SK-N-MC (cell line): ENCODE measurements around the gene FBXO5.

Experiments
- DNase-seq: peaks from one replicate; pipeline ENCODE4 v3.0.0-alpha.2; 2011; ENCODE audit warnings: low read depth, low spot score
- H3K27ac ChIP-seq: fragments of 200-600 bp; sonication (generic); 2 replicates; pipeline ENCODE4 v1.5.1; 2016; ENCODE audit warnings: mixed run types
- H3K36me3 ChIP-seq: fragments of 200-600 bp; sonication (generic); 2 replicates; pipeline ENCODE4 v1.6.1; 2017; ENCODE audit warnings: antibody characterized with exemption, low read length, mixed read lengths; ENCODE audit not compliant: insufficient read depth
- H3K4me3 ChIP-seq: fragments of 200-600 bp; sonication (generic); 2 replicates; pipeline ENCODE4 v1.5.1; 2016
- H3K9ac ChIP-seq: fragments of 200-600 bp; sonication (generic); 2 replicates; pipeline ENCODE4 v1.8.0; 2017; ENCODE audit warnings: mixed run types, mixed read lengths; ENCODE audit not compliant: insufficient read length
- H3K9me3 ChIP-seq: fragments of 200-600 bp; sonication (generic); 2 replicates; pipeline ENCODE4 v1.6.1; 2017; ENCODE audit warnings: low read depth, mild to moderate bottlenecking, antibody characterized with exemption, low read length, moderate library complexity, mixed read lengths
- EZH2 ChIP-seq: fragments of 200-600 bp; sonication (generic); IDR thresholded peaks from one replicate; pipeline ENCODE4 v1.6.1; 2017; ENCODE audit warnings: antibody characterized with exemption
- FOXP2 ChIP-seq: optimal IDR thresholded peaks from 2 replicates; pipeline ENCODE3; 2011; ENCODE audit warnings: mild to moderate bottlenecking, moderate library complexity; ENCODE audit not compliant: insufficient read depth; ENCODE audit errors: extremely low read length, control extremely low read depth
- POLR2AphosphoS5 ChIP-seq: IDR thresholded peaks from 2 replicates; pipeline ENCODE4 v1.6.1; 2012; ENCODE audit warnings: mild to moderate bottlenecking, low read depth, low read length, borderline replicate concordance

Gene FBXO5

DNA sequence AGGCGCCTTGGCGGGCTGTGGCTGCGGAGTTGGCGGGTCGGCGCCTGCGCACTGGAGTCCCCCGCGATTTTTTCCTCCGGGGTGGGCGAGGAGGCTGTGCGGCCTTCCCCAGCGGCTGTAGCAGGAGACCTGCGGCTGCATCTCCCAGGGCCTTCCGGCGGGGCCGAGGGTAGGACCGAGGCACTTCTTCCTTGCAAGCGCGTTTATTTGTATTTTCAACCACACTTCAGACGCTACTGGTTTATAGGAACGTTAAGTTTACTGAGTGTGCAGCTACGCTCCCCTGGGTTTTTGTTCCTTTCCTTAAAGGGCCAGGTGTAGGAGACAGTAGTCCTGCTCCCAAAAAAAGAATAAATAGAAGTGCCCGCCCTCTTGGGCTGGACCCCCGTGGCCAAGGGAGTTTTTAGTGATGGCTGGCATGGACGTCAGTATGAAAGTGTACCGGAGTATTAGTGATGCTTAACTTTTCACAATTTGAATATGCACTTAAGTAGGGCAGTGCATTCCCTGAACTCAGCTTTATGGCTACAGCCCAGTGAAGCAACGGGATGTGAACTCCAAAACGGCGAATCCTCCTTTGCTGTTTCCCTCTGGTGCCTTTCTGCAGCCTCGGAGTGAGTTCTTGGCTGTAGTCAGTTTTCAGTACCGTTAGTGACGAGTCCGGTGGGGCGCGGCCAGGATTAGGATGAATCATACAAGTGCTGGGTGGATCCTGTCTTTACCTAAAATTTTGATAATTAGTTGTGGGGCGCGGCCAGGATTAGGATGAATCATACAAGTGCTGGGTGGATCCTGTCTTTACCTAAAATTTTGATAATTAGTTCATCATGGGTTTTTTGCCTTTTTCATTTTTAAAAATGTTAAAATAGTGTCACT, 1.0 kb upstream of the FBXO5 start:
- no peak for DNase-seq
- peak; percentile 91 for TF ChIP-seq POLR2AphosphoS5
- TF ChIP-seq EZH2 = no peak
- TF ChIP-seq FOXP2 = no peak
- Histone ChIP-seq H3K9ac (peak overlapping the region; percentile 94), H3K9me3 (no peaks in the 10 kb centered on the region), H3K27ac (peak overlapping the region; percentile 80), H3K36me3 (peaks cover 45% of the 10 kb centered on the region), H3K4me3 (peak overlapping the region; percentile 81)

DNA sequence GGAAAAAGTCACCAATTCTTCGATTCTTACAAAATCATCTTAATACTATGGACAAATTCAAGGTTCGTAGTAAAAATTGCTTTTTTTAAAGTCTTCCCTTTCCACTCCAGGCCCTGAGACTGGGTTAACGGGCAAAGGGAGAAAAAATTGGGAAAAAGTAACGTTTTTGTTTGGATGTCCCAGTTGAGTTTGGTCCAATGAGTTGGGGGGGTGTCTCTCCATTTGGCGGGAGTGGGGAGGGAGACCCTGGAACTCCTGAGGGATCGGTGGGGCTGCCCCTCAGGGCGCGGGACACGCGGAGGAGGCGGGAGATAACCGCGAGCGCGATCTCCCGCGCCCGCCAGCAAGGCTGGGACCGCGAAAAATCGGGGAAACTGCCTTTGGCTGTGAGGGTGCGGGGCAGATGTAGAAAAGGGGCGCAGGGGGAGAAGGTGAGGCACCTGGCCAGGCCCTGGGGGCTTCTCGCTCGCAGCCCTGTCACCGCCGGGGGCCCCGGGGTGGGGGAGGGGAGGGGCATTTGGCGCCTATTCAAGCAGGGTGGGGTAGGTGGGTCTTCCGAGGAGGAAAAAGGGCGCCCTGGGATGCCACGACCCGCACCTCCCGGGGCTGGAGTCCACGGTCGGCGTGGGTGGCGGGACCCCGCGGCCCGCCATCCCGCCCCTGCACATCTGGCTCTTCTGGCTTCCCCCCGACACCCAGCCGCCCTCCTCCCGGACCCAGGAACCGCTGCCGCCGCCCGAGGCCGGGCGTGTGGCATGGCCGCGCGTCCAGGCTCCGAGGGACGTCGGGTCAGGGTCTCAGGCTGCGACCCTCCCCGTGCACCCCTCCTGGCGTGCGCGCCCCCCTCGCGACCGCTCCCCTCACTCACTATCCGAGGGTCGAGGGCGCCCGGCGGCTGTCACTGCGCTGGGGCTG, 595 bp downstream of the FBXO5 start:
- peaks cover 61% of the 10 kb centered on the region for H3K36me3 ChIP-seq
- no peak for DNase-seq
- peak overlapping the region; percentile 7 for H3K27ac ChIP-seq

DNA sequence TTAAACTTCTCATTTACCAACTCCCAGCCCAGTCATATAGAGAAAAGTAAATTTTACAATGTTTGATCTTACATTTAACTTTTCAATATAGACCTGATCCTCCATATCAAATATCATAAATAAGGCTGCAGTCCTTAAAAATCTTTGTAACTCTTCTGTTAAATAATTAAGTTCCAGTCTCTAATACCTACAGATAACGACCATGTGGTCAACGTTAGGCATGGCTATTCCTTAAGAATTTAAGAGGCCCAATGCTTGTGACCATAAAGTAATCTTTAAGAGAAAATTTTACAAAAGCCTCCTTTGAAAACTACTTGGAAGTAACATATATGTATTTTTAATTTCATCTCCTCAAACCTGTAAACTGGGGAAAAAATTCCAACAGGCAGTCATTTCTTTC, 1.6 kb downstream of the FBXO5 start:
- Histone ChIP-seq H3K27ac (peak overlapping the region; percentile 29; the same call in 1 of the 2 replicates), H3K4me3 (peak overlapping the region; percentile 81), H3K9ac (peak overlapping the region; percentile 78), H3K9me3 (0 out of 2 replicates have a peak, but pooled peaks cover 2% of the 10 kb centered on the region), H3K36me3 (peaks cover 61% of the 10 kb centered on the region)
- no peak for DNase-seq
- TF ChIP-seq EZH2 (no peak), POLR2AphosphoS5 (no peak), FOXP2 (no peak)

More for the DNA sequence above, 595 bp downstream of the FBXO5 start:
- Histone ChIP-seq H3K4me3 (peak overlapping the region; percentile 81), H3K9me3 (no peaks in the 10 kb centered on the region), H3K9ac (peak overlapping the region; percentile 78)
- TF ChIP-seq FOXP2 (no peak), EZH2 (no peak), POLR2AphosphoS5 (no peak; the same call in 1 of the 2 replicates)

GRCh38 chr6:152980656-152981055, 2.2 kb downstream of the FBXO5 start:
- peak overlapping the region; percentile 29; the same call in 1 of the 2 replicates for H3K27ac ChIP-seq
- H3K9me3 ChIP-seq = 0 out of 2 replicates have a peak, but pooled peaks cover 2% of the 10 kb centered on the region
- no peak for TF ChIP-seq POLR2AphosphoS5
- TF ChIP-seq FOXP2 = no peak
- no peak for TF ChIP-seq EZH2
- peak overlapping the region; percentile 81 for H3K4me3 ChIP-seq
- H3K36me3 ChIP-seq = peaks cover 61% of the 10 kb centered on the region
- DNase-seq = no peak
- peak overlapping the region; percentile 78 for H3K9ac ChIP-seq

DNA sequence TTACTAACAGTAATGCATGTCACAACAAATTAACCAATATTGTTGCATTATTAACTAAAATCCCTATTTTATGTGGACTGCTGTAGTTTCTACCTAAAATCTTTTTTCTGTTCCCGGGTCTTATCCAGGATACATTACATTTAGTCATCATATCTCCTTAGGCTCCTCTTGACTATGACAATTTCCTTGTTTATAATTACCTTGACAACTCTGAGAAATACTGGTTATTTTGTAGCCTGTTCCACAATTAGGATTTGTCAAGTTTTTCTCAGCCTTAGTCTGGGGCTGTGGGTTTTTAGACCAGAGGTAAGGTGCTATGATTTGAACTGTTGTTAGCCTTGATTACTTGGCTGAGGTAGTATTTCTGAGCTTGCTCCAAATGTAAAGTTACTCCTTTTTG, 3.7 kb downstream of the FBXO5 start:
- H3K4me3 ChIP-seq = peak overlapping the region; percentile 81
- H3K9ac ChIP-seq = no peak overlapping the region

DNA sequence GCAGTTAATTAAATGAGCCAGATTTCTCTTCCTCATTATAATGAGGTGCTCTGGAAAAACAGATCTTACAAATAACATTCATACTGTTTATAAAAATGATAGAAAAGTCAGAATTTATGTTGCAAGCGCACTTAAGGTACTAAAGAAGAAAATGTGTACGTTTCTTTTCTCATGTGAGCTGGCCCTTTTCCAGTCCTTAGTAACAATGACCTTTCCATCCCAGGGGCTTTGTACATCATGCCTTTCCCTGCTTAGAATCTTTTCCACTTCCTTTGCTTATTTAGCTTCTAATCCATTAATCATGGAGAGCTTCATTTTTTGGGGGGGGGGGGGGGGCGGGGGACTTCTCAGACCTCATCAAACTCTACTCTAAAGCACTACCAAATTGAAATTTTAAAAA, 4.8 kb downstream of the FBXO5 start:
- Histone ChIP-seq H3K9me3 (0 out of 2 replicates have a peak, but pooled peaks cover 2% of the 10 kb centered on the region), H3K9ac (no peak overlapping the region), H3K36me3 (peaks cover 84% of the 10 kb centered on the region), H3K4me3 (no peak overlapping the region), H3K27ac (no peak overlapping the region)
- no peak for DNase-seq
- TF ChIP-seq EZH2 (no peak), FOXP2 (no peak), POLR2AphosphoS5 (no peak)

More for the DNA sequence above, 3.7 kb downstream of the FBXO5 start:
- DNase-seq = no peak
- Histone ChIP-seq H3K27ac (no peak overlapping the region), H3K9me3 (0 out of 2 replicates have a peak, but pooled peaks cover 2% of the 10 kb centered on the region), H3K36me3 (peaks cover 73% of the 10 kb centered on the region)
- TF ChIP-seq FOXP2 = no peak
- TF ChIP-seq POLR2AphosphoS5 = no peak
- no peak for TF ChIP-seq EZH2

DNA sequence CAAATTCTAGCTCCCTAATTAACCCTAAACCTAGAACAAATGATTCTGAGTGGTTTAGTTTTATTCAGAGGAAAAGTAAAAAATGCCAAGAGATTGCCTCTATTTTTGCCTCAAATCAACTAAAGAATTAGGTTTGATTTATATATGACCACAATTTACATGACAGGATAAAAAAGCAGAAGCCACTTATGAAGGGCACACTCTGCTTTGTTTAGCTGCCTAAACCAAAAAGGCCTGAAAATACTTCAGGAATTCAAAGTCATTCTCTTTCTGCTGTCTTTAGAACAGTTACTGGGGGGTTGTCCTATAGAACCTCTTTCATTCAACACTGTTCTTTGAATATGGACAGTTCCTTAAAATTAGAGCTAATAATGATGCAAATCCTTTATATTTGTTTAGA, 5.3 kb downstream of the FBXO5 start:
- DNase-seq = no peak
- Histone ChIP-seq H3K9ac (no peak overlapping the region), H3K27ac (no peak overlapping the region), H3K36me3 (peaks cover 89% of the 10 kb centered on the region), H3K9me3 (peaks cover 2% of the 10 kb centered on the region; the same call in 1 of the 2 replicates), H3K4me3 (no peak overlapping the region)
- no peak for TF ChIP-seq POLR2AphosphoS5
- no peak for TF ChIP-seq FOXP2
- TF ChIP-seq EZH2 = no peak

GRCh38 chr6:152976749-152977148, 6.1 kb downstream of the FBXO5 start:
- DNase-seq = no peak
- H3K36me3 ChIP-seq = peaks cover 97% of the 10 kb centered on the region

More at GRCh38 chr6:152976749-152977148, 6.1 kb downstream of the FBXO5 start:
- no peak overlapping the region for H3K9ac ChIP-seq
- H3K27ac ChIP-seq = no peak overlapping the region
- no peak overlapping the region for H3K4me3 ChIP-seq
- TF ChIP-seq FOXP2 = no peak
- H3K9me3 ChIP-seq = peaks cover 2% of the 10 kb centered on the region; the same call in 1 of the 2 replicates
